ENCODE results near the gene COL23A1. TPM values are rescaled to one million over a fixed set of nuclear protein-coding genes. Genes with fewer than 3 reads are reported as not detected.

COL23A1 gene
- polyA plus RNA-seq, 2 of the 4 experiments (the other 2 are of a cell fraction) = not detected

DNA sequence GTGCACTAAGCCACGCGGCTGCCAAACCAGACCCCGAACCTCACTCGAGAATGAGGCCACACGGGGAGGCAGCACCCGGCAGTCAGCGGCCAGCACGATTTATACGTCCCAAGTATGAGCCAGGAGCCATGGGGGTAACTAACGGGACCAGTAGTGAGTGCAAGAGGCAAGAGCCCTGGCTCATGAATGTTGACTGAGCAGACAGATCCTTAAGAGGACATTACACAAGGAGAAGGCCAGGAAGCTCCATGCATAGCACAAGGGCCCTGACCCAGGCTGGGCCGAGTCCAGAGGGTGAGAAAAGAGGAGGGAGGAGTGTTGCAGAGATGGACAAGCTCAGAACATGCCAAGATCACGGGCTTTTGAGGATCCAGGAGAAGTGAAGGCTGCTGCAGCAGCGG, 299.0 kb downstream of the COL23A1 start:
- 30% methylated on average over 10 of the region's 13 CpGs for WGBS (ENCODE audit: missing lambda C conversion rate)
- Histone ChIP-seq H3K27ac (no peak overlapping the region), H3K4me1 (no peaks in the 10 kb centered on the region), H3K4me3 (no peak overlapping the region), H3K9me3 (no peaks in the 10 kb centered on the region; the same call in 2 of the 3 replicates), H3K4me2 (no peak overlapping the region)
- DNase-seq (ENCODE audit: low read depth in 1 of 2, low spot score in 1 of 2) = no peak
- CTCF ChIA-PET = no interaction called here
- no peak for TF ChIP-seq FOSL2 (IDR thresholded peaks at IDR 0.05)
- no peak for TF ChIP-seq FOSL2 (CRISPR knock-in tag; IDR thresholded peaks at IDR 0.05)
- TF ChIP-seq CHD4 (IDR thresholded peaks at IDR 0.05; ENCODE audit: borderline replicate concordance) = no peak
- no peak for TF ChIP-seq RCOR1 (IDR thresholded peaks at IDR 0.05; ENCODE audit: low read depth, low read length)
- no peak for TF ChIP-seq POLR2AphosphoS2 (conservative IDR thresholded peaks at IDR 0.05; ENCODE audit: low read length)
- no peak for TF ChIP-seq FOXS1 (CRISPR knock-in tag; IDR thresholded peaks at IDR 0.05)
- no peak for TF ChIP-seq CBX2 (IDR thresholded peaks at IDR 0.05; ENCODE audit: borderline replicate concordance, low read depth)
- TF ChIP-seq TFCP2L1 (CRISPR knock-in tag; IDR thresholded peaks at IDR 0.05) = no peak
- TF ChIP-seq, protein P1, sequence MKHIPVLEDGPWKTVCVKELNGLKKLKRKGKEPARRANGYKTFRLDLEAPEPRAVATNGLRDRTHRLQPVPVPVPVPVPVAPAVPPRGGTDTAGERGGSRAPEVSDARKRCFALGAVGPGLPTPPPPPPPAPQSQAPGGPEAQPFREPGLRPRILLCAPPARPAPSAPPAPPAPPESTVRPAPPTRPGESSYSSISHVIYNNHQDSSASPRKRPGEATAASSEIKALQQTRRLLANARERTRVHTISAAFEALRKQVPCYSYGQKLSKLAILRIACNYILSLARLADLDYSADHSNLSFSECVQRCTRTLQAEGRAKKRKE (CRISPR knock-in tag; IDR thresholded peaks at IDR 0.05; ENCODE audit: low read depth) = no peak
- TF ChIP-seq ESRRA (IDR thresholded peaks at IDR 0.05; ENCODE audit: borderline replicate concordance, low read length) = no peak
- TF ChIP-seq RFX5 (IDR thresholded peaks at IDR 0.05) = no peak
- no peak for TF ChIP-seq CTCF (IDR thresholded peaks at IDR 0.05)
- TF ChIP-seq KDM1A (IDR thresholded peaks at IDR 0.05; ENCODE audit: low read depth) = no peak
- TF ChIP-seq HMGXB4 (CRISPR knock-in tag; IDR thresholded peaks at IDR 0.05; ENCODE audit: borderline replicate concordance) = no peak
- TF ChIP-seq HOXB13 (CRISPR knock-in tag; IDR thresholded peaks at IDR 0.05; ENCODE audit: low read depth) = no peak
- no peak for TF ChIP-seq MAZ (IDR thresholded peaks at IDR 0.05; ENCODE audit: borderline replicate concordance, low read depth, low read length)
- no peak for TF ChIP-seq EHMT2 (IDR thresholded peaks at IDR 0.05; ENCODE audit: low read depth)
- TF ChIP-seq, protein P2, sequence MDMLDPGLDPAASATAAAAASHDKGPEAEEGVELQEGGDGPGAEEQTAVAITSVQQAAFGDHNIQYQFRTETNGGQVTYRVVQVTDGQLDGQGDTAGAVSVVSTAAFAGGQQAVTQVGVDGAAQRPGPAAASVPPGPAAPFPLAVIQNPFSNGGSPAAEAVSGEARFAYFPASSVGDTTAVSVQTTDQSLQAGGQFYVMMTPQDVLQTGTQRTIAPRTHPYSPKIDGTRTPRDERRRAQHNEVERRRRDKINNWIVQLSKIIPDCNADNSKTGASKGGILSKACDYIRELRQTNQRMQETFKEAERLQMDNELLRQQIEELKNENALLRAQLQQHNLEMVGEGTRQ (IDR thresholded peaks at IDR 0.05) = no peak
- TF ChIP-seq NFE2L2 (conservative IDR thresholded peaks at IDR 0.05; ENCODE audit: low read length) = no peak
- no peak for TF ChIP-seq MYC (IDR thresholded peaks at IDR 0.05; ENCODE audit: borderline replicate concordance, low read length)
- TF ChIP-seq JUN (IDR thresholded peaks at IDR 0.05) = no peak
- POLR2A ChIA-PET = no interaction called here
- ATAC-seq = no peak
- no peak for FAIRE-seq

DNA sequence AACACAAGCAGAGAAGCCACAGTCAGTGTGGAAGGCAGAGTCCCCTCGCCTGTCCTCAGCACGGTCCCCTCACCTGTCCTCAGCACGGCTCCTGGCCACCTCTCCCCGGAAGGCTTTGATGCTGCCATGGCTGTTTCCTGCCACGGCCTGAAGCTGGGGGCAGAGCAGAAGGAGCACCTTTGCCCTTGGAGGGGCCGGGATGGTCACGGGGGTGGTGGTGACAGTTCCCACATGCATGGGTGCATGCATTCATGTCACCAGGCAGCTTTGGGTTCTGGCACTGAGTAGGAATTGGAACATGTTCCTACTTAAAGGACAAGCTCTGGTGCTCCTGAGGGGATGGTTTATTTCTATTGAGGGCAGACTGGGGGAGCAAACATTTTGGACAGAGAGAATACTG, 299.8 kb downstream of the COL23A1 start:
- Histone ChIP-seq H3K4me2 (no peak overlapping the region), H3K27ac (no peak overlapping the region), H3K4me3 (no peak overlapping the region), H3K9me3 (no peaks in the 10 kb centered on the region; the same call in 2 of the 3 replicates), H3K4me1 (no peaks in the 10 kb centered on the region)
- WGBS (ENCODE audit: missing lambda C conversion rate) = 54% methylated on average over 4 of the region's 7 CpGs
- ATAC-seq (no peak), DNase-seq (ENCODE audit: low read depth in 1 of 2, low spot score in 1 of 2) (no peak), FAIRE-seq (no peak)
- POLR2A ChIA-PET = no interaction called here
- CTCF ChIA-PET = no interaction called here
- TF ChIP-seq ZC3H11A (IDR thresholded peaks at IDR 0.05) (no peak), HEYL (CRISPR knock-in tag; IDR thresholded peaks at IDR 0.05) (no peak), EHMT2 (IDR thresholded peaks at IDR 0.05; ENCODE audit: low read depth) (no peak), ESRRA (IDR thresholded peaks at IDR 0.05; ENCODE audit: borderline replicate concordance, low read length) (no peak), BHLHE40 (IDR thresholded peaks at IDR 0.05; ENCODE audit: low read depth, low read length) (no peak), EHF (CRISPR knock-in tag; IDR thresholded peaks at IDR 0.05) (no peak), HOXB5 (CRISPR knock-in tag; IDR thresholded peaks at IDR 0.05) (no peak), FOSB (CRISPR knock-in tag; IDR thresholded peaks at IDR 0.05) (no peak), HMGXB4 (CRISPR knock-in tag; IDR thresholded peaks at IDR 0.05; ENCODE audit: borderline replicate concordance) (no peak)
- TF ChIP-seq, protein P1 (CRISPR knock-in tag; IDR thresholded peaks at IDR 0.05; ENCODE audit: low read depth) = no peak
- TF ChIP-seq, protein P2 (IDR thresholded peaks at IDR 0.05) = no peak

Measured in A549 (cell line).